ENCODE measurements around the gene ABCB9. TPM values are rescaled to one million over a fixed set of nuclear protein-coding genes. Genes with fewer than 3 reads are reported as not detected.
"Not testable (repeated sequence)": the region's sequence is repeated elsewhere in the genome, so short reads cannot be mapped to it uniquely, and the experiment has no call there.

The ABCB9 gene
- 10.3 and 10.7 TPM in 2 replicates for total RNA-seq

DNA sequence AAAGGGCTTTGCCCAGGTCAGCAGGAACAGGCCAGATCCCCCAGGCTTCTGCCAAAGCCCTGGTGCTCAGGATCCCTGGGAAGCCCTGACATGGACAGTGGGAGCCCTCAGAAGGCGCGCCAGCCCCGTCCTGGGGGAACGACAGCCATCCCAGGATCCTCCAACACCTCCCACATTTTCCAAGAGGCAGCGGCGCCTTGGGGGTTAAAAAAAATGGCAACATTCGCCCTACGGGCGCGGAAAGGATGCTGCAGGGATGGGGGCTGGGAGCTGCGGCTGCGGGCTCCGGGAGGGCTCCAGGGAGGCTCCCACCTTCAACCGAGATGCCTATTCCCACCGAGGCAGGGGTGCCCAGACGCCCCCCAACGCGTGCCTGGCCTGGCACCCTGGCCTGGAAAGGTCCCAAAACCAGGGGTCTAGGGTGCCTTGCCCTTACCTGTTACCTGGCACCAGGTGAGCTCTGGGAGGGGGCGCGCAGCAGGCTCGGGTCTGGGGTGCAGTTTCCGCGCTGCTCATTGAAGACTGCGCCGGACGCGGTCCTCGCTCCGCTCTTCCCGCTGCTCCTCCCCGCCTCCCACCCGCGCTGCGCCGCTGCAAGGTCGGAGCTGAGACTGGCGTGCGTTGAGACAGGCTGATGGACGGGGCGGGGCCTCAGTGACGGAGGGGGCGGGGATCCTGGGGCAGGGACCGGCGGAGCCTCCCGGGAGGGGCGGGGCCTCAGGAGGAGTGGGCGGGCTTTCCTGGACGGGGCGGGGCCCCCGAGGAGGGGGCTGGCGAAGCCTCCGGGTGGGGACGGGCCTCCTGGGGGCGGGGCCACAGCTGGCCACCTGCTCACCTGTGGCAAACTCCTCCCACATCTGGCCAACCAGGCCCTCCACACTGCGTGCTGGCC is at the start of gene ABCB9:
TSS of gene ABCB9 (minus strand) at position 613 of the 892 bp plus-strand sequence. CDS start 6,228 bp downstream, outside the sequence.
- DNase-seq (ENCODE audit: low read depth, low spot score): peak; percentile 73

DNA sequence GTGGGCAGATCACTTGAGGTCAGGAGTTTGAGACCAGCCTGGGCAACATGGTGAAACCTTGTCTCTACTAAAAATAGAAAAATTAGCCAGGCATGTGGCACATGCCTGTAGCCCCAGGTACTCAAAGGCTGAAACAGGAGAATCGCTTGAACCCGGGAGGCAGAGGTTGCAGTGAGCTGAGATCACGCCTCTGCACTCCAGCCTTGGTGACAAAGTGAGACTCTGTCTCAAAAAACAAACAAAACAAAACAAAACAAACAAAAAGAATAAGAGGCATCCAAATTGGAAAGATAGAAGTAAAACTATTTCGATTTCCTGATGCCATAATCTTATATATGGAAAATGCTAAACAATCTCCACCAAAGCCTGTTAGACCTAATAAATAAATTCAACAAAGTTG is 48.2 kb upstream of the ABCB9 start:
- not testable (repeated sequence) for DNase-seq (ENCODE audit: low read depth, low spot score)

DNA sequence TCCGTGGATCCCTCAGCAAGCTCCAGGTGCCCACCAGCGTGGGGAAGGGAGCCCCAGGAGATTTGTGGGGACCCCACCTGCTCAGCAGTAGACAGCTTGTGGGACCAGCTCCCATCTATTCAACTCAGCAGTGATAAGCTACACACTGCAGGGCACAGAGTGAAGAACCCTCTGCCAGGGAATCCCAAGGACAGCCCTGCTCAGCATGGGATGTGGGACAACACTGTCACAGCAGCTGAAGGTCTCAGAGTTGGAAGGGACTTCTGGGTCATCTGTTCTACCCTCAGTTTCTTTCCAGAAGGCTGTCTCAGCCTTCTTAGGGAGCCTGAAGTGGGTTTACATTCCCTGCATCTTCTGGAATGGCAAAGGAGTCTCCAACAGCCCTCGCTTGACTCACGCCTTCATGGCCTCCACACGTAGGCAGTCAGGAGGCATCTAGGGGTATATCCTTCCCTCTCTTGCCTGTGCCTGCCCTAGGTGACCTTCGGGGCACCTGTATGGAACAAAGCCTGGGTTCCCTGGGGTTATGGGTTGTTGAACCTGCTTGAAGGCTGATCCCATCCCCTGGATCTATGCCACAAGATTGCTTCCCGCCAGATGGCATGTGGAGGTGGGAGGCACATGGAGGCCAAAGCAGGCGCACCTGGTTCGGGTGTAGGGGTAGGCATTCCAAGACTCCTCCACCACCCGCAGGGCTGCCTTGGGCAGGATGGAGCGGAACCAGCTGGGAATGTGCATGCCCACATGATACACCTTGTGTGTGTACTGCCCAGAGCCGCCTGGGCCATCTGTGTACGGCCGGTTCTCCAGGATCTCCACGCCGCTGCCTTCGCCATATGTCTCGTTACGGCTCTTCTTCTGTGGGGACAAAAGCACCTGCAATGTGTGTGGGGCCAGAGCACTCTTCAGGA is 47.2 kb upstream of the ABCB9 start:
- no peak for DNase-seq (ENCODE audit: low read depth, low spot score)

DNA sequence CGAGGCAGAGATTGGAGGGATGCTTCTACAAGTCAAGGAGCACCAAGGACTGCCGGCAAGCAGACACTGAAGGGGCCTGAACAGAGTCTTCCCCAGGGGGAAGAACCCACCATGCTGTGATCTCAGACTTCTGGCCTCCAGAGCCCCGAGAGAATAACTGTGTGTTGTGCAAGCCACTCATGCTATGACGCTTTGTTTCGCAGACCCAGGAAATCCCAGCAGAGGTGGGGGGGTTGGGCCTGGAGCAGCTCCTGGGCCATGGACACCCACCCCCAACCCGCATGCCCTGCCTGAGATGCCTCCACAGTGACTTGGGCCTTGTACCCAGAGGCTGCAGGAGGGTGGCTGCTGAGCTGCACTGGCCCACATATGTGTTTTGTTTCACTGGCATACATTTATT is 45.4 kb upstream of the ABCB9 start:
- no peak for DNase-seq (ENCODE audit: low read depth, low spot score)

DNA sequence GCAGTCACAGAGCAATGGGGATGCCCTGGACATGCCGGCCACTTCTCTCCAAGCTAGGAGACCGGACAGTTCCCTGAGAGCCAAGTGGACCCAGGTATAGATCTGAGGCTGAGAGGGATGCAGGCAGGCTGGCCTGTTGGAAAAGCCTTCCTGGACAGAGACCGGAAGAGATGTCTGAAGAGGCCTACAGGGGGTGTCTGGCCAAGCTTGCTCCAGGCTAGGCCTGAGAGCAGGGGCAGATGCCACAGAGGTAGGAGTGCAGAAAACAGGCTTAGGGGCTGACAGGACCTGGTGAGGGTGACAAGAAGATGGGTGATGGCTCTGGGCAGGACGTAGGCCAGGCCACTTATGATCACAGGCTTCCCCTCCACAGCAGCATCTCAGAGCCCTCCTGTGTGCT is 44.4 kb upstream of the ABCB9 start:
- no peak for DNase-seq (ENCODE audit: low read depth, low spot score)

DNA sequence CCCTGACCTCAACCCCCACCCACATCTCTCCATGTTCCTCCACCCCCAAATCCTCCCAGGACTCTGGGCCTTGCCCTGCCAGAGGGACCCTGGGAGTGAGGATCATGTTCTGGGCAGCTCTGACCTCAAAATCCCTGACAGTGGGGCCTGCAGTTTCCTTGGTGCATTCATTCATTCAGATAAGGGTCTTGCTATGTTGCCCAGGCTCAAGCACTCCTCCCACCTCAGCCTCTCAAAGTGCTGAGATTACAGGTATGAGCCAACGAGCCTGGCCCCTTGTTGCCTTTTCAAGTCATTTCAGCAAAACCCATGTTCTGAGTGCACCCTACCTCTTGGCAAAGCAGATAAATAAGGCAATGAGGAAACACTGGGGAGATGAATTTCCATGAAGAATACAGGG is 43.8 kb upstream of the ABCB9 start:
- no peak for DNase-seq (ENCODE audit: low read depth, low spot score)

DNA sequence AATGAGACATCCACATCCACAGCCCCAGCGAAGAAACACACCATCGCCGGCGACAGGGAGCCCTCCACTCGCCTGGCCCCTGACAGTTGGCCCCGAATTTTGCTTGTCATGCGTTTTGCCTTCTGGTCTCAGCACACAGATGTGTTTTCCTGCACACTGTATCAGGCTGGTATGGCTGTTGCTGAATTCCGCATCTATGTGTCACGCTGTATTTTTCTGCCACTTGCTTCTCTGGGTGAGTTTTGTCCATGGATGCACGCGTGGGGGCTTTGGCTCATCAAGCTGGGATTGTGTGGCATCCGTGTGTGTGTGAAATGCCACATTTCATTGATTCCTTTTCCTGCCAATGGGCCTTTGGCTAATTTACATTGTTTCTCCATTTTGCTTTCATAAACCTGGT is 40.7 kb upstream of the ABCB9 start:
- no peak for DNase-seq (ENCODE audit: low read depth, low spot score)

DNA sequence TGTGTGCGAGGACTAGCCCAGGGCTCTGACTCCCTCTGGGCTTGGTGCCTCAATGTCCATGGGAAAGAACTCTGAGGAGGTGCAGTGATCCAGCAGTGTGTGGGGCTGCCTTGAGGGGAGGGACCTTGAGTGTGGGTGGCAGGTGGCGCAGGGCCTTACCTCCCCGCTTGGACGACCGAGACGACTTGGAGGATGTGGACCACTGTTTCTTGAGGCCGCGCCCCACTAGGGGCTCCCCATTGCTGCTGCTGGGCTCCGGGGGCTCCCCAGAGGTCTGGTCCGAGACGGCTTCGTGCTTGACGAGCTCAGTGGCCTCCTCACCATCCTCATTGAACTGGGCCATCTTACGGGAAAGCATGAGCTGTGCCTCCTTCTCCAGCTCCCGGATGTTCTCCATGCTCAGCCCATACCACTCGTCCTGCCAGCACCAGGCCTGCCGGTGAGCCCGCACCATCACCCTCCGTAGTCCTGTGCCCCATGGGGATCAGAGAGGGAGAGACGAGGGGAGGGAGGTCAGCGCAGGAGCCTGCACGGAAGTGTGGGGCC is 38.9 kb upstream of the ABCB9 start:
- no peak for DNase-seq (ENCODE audit: low read depth, low spot score)

DNA sequence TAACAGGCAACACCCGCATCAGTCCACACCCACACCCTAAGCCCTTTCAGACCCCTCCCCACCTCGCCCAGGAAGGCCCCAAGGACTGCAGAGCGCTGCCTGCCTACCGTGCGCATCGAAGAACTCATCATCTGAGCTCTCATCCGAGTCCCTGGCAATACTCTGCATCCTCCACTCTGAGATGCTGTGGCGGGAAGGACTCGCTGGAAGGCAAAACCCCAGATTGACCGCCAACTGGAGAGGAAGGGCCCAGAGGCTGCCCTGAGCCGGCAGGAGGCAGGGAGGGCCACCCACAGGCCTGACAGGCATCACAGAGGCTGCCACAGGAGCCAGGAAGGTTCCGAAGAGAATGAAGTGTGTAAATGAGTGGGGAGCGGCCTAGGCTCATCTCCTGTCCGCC is 38.0 kb upstream of the ABCB9 start:
- DNase-seq (ENCODE audit: low read depth, low spot score): no peak

DNA sequence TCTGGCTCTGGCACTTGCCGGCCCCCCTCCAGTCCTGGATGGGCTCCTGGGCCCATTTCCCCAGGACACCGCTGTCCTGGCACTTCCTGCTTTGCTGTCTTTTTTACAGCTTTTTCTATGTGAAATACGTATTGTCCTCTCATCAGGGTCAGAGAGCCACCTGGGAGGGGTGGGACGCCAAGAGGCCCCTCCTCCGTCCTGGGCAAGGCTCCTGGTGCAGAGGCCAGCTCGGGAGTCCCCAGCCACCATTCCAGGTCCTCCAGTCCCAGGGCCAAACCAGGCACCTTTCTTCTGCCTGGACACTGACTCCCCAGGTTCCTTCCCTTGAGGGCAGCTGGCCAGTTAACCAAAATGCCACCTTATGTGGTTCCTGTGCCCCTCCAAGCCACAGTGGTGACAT is 37.0 kb upstream of the ABCB9 start:
- DNase-seq (ENCODE audit: low read depth, low spot score): no peak

DNA sequence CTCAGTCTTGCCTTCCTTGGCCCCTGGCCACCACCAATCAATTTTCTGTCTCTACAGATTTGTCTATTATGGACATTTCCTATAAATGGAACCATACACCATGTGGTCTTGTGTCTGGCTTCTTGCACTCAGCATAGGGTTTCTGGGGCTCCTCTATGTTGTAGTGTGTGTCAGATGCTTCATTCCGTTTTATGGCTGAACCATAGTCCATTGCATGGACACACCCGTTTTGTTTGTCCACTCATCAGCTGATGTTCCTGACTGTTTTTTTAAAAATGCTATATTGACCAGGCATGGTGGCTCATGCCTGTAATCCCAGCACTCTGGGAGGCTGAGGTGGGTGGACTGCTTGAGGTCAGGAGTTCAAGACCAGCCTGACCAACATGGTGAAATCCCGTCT is 35.2 kb upstream of the ABCB9 start:
- no peak for DNase-seq (ENCODE audit: low read depth, low spot score)

DNA sequence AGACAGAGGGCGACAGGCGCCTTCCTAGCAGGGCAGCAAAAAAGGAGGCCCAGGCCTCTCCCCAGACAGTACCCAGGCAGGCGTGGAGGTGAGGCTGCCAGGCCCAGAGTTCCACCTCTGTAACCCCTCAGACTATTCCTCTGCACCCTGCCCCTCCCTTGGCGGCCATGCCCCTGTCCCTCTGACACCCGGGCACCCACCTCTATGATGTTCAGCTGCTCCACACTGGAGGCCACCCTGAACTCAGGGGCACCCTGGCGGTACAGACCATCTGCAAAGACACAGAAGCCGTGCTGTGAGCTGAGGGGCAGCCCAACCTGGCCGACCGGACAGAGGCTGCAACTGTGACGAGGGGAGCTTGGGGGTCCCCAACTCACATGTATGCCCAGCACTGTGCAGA is 34.3 kb upstream of the ABCB9 start:
- no peak for DNase-seq (ENCODE audit: low read depth, low spot score)

DNA sequence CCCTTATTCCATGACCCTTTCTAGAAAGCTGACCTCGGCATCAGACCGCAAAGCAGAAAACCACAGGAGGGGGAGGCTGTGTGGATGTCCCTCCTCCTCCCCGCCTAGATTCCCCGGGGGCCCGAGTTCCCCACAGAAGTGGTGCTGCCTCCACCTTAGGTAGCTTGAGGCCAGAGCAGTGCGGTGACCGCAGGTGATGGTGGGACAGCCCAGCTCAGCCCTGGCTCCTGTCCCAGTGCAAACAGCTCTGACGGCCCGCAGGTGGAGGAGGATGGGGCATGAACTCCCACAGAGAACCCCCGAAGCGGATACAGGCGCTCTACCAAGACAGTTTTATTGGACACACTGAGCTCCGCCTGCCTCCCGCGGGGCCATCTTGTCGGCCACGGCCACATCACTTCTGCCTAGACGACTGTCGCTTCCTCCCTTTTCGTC is 33.7 kb upstream of the ABCB9 start:
- no peak for DNase-seq (ENCODE audit: low read depth, low spot score)

DNA sequence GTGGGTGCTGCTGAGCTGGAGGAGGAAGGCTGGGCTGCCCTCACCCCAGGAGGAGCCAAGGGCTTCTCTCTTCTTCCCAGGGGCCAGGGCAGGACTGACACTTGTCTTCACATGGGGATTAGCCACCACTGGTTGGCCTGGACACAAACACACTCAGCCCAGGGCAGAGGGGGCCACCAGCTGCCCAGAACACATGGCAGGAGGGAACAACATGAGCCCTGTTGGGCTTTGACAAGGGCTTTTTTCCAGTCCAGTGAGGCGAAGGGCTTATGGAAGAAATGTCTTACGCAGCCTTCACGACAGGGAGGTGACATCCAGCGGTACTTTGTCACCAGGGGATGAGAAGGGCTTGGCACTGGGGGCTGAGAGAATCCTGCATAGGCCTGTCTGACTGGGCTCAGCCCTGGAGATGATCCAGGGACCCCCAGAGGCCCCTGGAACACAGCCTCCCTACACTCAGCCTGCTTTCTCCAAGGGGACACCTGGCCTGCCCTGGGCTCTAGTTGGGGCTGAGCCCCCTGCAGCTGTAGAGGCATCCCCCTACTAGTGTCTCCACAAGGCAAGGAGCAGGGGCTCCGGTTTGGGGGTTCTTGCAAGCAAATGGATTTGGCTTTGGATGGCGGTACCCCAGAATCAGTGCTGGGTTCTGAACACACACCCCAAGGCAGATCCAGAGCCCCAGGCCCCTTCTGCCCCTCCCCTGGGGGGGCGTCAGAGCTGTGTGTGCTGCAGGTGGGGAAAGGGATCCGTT is 33.1 kb upstream of the ABCB9 start:
- DNase-seq (ENCODE audit: low read depth, low spot score): no peak

DNA sequence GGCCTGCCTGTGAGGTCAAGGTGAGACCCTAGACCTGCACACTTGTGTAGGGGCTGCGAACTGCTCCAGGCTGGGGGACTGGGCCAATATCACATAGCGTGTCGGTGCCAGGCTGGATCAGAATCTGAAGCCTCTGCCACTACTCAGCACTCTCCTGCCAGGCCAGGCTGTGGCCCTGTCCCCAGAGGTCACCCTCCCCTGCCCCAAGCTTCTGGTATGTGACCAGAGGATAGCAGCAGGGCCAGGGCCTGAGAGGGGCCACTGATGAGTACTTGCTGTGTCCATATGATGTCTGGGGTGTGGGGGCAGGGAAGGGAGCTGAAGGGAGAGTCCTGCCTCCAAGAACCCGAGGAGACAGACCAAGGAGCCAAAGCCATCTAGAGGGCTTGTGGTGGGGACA is 32.1 kb upstream of the ABCB9 start:
- DNase-seq (ENCODE audit: low read depth, low spot score): no peak

DNA sequence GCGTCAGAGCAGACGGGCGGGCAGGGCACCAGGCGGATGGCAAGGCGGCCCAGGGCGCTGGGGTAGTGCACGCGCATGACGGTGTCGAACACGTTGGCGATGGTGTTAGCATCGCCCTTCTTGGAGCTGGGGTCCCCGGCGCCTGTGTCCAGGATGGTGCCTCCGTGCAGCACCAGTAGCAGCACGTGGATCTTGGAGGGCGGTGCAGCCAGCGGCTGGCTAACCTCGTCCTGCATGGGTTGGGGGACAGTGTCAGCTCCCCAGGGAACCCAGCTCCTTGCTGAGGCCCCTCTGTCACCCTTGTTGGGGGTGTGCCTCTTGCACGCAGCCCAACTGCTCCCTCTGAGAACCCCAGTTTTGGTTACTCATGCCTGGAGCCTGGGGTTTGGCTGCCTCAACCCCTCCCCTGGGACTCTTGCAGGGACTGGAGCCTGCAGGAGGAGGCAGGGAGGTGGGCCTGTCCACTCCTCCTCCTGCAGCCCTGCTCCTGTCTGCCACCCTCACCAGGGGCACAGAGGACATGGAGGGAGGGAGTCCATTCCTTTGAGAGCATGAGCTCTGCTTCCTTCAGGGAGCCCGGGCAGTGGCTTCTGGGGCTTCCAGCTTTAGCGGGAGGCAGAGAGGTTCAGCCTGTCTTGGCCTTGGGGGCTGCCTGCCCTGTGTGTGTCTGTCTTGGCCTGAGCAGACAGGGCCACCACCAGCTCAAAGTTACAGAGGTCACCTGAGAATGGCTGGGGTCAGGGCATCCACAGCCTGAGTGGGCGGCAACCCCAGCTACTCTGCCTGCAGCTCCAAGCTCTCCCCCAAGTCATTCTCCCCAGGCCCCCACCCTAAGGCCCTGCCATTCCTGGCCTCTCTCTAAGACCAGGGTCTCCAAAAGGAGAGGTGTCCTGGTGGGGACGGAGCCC is 31.3 kb upstream of the ABCB9 start:
- no peak for DNase-seq (ENCODE audit: low read depth, low spot score)

DNA sequence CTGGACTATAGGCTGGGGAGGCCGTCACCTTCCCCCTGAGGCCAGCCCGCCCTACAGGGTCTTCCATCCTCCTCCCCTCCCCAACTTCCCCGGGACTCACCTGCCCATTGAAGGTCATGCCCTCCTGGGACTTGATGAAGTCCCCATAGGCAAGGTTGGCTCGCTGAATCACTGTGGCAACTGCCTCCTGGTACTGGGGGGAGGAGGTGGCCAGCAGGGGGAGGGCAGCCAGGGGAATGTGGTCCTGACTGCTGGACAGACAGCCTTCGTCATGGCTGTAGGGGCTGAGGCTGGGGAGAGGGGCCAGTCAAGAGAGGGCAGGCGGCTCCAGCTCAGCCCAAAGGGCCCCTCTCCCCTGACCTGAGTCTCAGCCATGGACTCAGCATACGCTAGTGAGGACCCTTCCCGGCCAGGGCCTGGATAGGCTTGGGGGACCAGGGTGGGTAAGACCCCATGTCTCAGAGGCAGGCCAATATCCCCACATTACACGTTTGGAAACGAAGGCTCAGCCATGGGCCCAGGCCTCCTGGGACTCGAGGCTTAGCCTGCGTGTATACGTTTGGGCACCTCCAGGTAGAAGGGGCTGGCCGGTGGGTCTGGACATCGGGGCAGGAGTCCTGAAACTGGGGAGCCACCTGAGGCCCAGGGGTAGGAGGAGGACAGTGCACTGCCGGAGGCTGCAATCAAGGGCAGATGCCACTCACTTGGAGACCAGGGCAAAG is 30.5 kb upstream of the ABCB9 start:
- no peak for DNase-seq (ENCODE audit: low read depth, low spot score)

DNA sequence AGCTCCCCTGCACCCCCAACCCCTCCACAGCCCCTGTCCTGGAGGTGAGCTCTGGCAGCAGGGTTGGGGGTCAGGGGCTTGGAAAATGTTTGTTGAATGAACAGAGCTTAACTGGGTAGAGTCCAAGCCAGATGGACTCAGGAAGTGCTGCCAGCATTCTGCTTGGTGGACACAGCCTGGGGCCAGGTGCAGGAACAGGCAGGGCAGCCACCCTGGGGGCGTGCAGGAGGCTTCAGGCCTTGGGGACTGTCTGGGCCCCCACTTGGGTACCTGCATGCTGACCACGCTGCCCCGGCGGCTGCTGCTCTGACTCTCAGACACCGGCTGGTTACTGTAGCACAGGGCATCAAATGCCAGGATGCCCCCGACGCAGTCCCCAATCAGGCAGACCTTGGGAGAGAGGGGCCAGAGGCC is 29.9 kb upstream of the ABCB9 start:
- no peak for DNase-seq (ENCODE audit: low read depth, low spot score)

DNA sequence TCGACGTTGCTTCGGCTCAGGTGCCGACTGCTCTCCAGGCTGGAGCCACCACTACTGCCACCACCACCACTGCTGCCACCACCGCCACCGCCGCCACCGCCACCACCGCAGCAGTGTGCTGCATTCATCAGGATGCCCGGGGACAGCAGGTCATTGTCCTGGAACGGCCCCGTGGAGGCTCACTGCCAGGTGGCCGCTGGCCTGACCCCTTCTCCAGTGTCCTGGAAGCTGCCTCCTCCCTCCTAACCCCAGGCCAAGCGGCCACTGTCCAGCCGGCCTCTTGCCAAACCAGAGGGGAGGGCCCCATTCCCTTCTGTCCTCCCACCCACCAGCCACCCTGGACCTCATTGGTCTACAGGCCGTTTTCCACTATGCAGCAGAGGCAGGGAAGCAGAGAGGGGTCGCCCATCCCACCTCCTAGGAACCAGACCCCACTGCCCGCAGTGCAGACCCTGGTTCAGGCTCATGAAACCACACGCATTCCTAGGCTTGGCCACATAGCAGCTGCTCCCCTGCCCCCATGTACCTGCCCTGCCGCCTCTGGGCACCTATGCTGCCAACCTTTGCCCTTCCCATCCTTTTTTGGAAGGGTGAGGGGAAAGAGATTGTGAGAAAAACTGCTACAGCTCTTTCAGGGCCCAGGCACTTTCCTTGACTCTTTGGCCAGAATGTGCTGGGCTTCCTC is 29.4 kb upstream of the ABCB9 start:
- no peak for DNase-seq (ENCODE audit: low read depth, low spot score)
